Epithelial cell of proximal tubule (primary cell): ENCODE data around the gene COPS7A. TPM values are rescaled to one million over a fixed set of nuclear protein-coding genes. Genes with fewer than 3 reads are reported as not detected.

Source experiments
- DNase-seq: peaks from one replicate; pipeline ENCODE4 v3.0.0-alpha.2; 2011; ENCODE audit warnings: low read depth
- H3K4me3 ChIP-seq: 2 replicates; pipeline ENCODE4 v1.5.1; 2011; ENCODE audit warnings: low read depth, mild to moderate bottlenecking, low read length
- CTCF ChIP-seq: conservative IDR thresholded peaks from 2 replicates; pipeline ENCODE4 v1.5.1; 2012; ENCODE audit warnings: low read depth, mild to moderate bottlenecking, low read length
- total RNA-seq: library from RNA; depleted of rRNA; stranded (reverse); fragments of >200 nt; gene quantifications from 2 replicates; pipeline ENCODE4 v1.2.3, GENCODE V29; 2015

The COPS7A gene
- total RNA-seq, 1 donor from 2014 or later: 59.2 TPM

GRCh38 chr12:6752921-6753771, 29.3 kb downstream of the COPS7A start, which contains the start of gene MLF2:
Gene MLF2 (minus strand): TSS chr12:6753141. CDS start chr12:6752334, 807 bp downstream.
- DNase-seq: peak; percentile 81
- H3K4me3 ChIP-seq: peak within 1 kb of the TSS; percentile 78
- peak; percentile 98 for TF ChIP-seq CTCF

- TF ChIP-seq CTCF: no peak
- no peak overlapping the region for H3K4me3 ChIP-seq
- DNase-seq: no peak
Observed at GRCh38 chr12:6753772-6754356, 30.0 kb downstream of the COPS7A start.

DNA sequence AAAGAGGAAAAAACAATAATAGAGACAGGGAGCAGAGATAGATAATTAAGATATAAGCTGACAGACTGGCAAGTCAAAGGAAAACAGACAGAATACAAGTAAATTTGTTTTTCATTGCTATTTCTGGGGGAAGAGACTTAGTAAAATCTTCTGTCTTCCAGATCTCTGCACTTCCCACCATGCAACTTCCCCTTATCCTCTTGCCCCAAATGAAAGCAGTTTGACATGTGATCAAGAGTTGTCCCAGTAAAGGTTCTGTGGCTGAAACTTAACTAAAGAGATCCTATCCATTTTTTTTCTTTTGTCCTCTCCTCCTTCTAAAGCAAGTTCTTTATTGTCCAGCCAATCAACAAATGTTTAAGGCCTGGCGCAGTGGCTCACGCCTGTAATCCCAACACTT, 30.6 kb downstream of the COPS7A start:
- H3K4me3 ChIP-seq: no peak overlapping the region
- no peak for DNase-seq
- TF ChIP-seq CTCF: no peak

GRCh38 chr12:6757028-6757690, 33.3 kb downstream of the COPS7A start:
- no peak overlapping the region for H3K4me3 ChIP-seq
- no peak for TF ChIP-seq CTCF
- no peak for DNase-seq

DNA sequence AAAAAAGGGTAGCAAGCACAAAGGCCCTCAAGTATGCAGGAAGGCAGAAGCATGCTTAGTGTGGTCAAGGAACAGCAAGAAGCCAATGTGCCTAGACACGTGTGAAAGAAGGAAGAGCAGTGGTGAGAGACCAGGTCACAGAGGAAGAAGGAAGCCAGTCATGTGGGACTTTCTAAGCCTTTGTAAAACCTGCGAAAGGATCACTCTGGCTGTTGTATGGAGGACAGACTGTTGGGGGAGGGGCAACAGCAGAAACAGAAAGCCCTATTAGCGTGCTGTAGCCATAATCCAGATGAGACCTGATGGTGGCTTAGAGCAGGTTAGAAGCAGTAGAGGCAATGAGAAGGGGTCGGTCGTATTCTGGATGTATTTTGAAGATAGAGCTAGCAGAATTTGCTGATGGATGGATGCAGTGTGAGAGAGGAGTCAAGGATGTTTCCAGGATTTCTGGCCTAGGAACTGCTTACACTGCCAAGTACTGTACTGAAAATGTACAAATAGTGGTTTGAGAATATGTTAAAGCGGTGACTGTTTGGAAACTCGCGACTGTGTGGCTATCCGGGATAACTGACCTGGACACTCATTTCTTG, 34.8 kb downstream of the COPS7A start:
- TF ChIP-seq CTCF: no peak
- H3K4me3 ChIP-seq: no peak overlapping the region
- no peak for DNase-seq

DNA sequence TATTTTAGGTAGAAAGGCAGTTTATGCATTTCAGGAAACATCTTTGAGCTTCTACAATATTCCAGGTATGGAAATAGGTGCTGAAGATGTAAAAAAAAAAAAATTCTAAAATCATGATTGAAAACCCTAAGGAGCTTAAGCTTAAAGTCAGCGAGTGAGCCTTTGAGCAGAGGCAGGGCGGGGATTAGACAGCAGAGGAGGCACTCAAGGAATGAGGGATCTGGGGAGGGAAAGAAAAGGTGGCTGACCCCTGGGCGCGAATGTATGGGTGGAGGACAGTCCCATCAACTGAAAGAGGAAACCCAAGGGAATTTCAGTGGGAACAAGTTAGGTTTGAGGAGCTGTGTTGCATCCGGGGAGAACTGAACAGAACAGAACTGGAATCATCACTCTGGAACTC, 35.9 kb downstream of the COPS7A start:
- no peak for DNase-seq
- no peak overlapping the region for H3K4me3 ChIP-seq
- TF ChIP-seq CTCF: no peak
